Pancreas (tissue), 10 donors: ENCODE results near the gene GABRB3. TPM values are rescaled to one million over a fixed set of nuclear protein-coding genes. Genes with fewer than 3 reads are reported as not detected.

ENCODE experiments used
- ATAC-seq, 4 donors: fragments of 200-7000 bp; cut with Tn5 transposase; one replicate each; pipeline versions ENCODE4 v1.8.0 to v1.9.1; 2020; ENCODE audit warnings: mild to moderate bottlenecking in 4 of 4, moderate library complexity in 4 of 4
- DNase-seq, 6 donors: peaks; one replicate each; pipeline ENCODE4 v3.0.0-alpha.2; 2020
- FAIRE-seq: peaks from 2 replicates; lab custom pipeline; 2012; peaks lifted over from hg19 to GRCh38; lab: Jason Lieb, UNC
- H3K27ac ChIP-seq, 4 donors: fragments of 200-600 bp; sonication (generic); 1 replicate in 3 of 4; 2 replicates in 1 of 4; pipeline versions ENCODE4 v1.5.0 to v1.8.0; 2020
- H3K27me3 ChIP-seq, 4 donors: fragments of 200-600 bp; one replicate each; pipeline ENCODE4 v1.8.0; 2021
- H3K36me3 ChIP-seq, 3 donors: fragments of 200-600 bp; sonication (generic) in 1 of 3; one replicate each; pipeline versions ENCODE4 v1.5.0 to v1.8.0; 2020 to 2021
- H3K4me1 ChIP-seq, 3 donors: fragments of 200-600 bp; one replicate each; pipeline ENCODE4 v1.8.0; 2021
- H3K4me3 ChIP-seq, 4 donors: fragments of 200-600 bp; sonication (generic) in 2 of 4; one replicate each; pipeline versions ENCODE4 v1.5.0 to v1.8.0; 2020 to 2021
- H3K9me3 ChIP-seq, 4 donors: fragments of 200-600 bp; one replicate each; pipeline ENCODE4 v1.8.0; 2021
- WGBS, 2 donors: extraction: QIAGEN DNeasy Blood & Tissue Kit; methylation state at CpG; one replicate each; pipeline ENCODE4 v1.1.7; 2013; 5-methylcytosine and 5-hydroxymethylcytosine counted together
- intact Hi-C, 3 donors: fragments of 100-400 bp; cut with DNase I; formaldehyde crosslinking; loops; one replicate each; pipeline versions ENCODE4 v1.11.1 to v1.14.2; 2022
- polyA plus RNA-seq, 2 donors: library from polyadenylated mRNA; stranded (reverse); fragments of 200-250 nt; gene quantifications; one replicate each; pipeline ENCODE4 v1.2.3, GENCODE V29; 2013
- total RNA-seq, 6 donors: library from RNA; stranded (reverse); fragmentation: NEBNext Ultra II Directional in 4 of 6; extraction: Animal tissue kit (Norgen Biotek cat#: 25700) in 4 of 6; gene quantifications; one replicate each; pipeline versions ENCODE4 v1.2.1 to v1.2.4, GENCODE V29; 2021 to 2023
- TF ChIP-seq, protein P1 (sequence below), 4 donors: fragments of 200-600 bp; sonication (generic) in 3 of 4; IDR thresholded peaks; one replicate each; pipeline versions ENCODE4 v1.5.0 to v1.8.0; 2021; ENCODE audit warnings: antibody characterized with exemption in 4 of 4
- donor health status: healthy with polysubstance abuse.
- donor health status: DM: no; HTN: no; CAD: no; lungs with moderate emphysema.
- donor health status: DM: no; HTN: no; CAD: no.
- donor health status: control.
- donor health status: control.
- donor health status: Bipolar disorder and iron deficiency.
- donor health status: DM: yes; HTN: yes; CAD: no.
- donor health status: DM: no; HTN: no; CAD: no.
- donor health status: DM: no; HTN: no; CAD: no.
- donor health status: DM: yes; HTN: yes; CAD: no.

GABRB3 gene
- total and polyA plus RNA-seq, 8 donors = 1.3 to 11.4 (median 9.5) TPM

DNA sequence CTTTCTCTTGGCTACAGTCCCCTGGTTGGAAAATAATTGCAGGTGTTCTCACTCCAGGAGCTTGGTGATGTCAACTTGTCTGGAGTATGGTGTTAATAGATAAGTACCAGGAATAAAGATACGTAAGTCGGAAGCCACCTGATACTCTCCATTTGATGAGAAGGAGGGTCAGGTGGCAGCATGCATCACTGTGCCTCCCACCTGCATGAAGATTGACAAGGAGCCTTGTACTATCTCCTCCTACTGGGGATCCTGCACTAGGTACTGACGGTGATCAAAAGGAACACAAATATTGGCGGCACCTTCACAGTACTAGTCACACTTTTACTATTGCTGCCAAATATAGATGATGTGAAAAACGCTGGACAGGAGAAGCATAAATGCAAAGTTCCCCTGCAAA lies 32.6 kb upstream of the GABRB3 start:
- H3K9me3 ChIP-seq = no peaks in the 10 kb centered on the region
- FAIRE-seq (no peak), ATAC-seq (peak in 3 of 4 donors; percentile 34 to 47 (median 36))

DNA sequence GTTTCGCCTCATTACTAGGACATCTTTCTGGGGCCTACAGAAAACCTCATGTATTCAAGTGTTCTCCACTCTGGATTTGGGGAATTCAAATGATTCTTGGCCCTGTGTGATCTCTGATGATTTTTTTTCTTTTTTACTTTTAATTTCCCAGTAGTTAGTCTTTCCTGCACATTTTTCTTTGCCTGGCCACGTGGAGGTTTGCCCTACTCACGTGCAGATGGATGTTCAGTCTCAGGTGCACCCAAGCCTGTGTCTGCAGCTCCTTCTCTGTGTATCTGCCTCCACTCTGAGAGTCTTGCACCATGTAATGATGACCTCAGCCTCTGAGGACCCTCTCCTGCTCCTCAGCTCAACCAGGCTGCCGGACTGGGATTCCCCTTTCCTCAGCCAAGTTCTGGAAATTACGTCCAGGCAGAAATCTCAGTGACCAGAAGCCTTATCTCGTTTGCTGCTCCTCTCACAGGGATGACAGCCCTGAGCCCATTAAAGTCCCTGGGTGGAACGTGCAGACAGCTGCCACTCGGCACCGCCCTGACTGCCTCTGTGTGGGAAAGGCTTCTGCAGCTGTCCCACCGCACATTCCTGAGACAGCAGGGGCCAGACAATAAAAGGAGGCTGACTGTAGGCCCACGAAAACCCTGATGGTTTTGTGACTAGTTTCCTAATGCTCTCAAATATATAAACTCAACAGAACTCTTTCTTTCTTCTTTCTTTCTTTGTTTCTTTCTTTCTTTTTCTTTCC lies 31.4 kb upstream of the GABRB3 start:
- 63 to 65% methylated on average over 11 of the region's 11 CpGs for WGBS, 2 donors
- H3K4me3 ChIP-seq = no peak overlapping the region
- H3K27ac ChIP-seq = no peak overlapping the region
- FAIRE-seq (no peak), ATAC-seq (no peak), DNase-seq (no peak)
- H3K36me3 ChIP-seq = no peaks in the 10 kb centered on the region
- peaks cover 0 to 10% (median 7%) of the 10 kb centered on the region in 3 donors for H3K4me1 ChIP-seq
- TF ChIP-seq, protein P1, sequence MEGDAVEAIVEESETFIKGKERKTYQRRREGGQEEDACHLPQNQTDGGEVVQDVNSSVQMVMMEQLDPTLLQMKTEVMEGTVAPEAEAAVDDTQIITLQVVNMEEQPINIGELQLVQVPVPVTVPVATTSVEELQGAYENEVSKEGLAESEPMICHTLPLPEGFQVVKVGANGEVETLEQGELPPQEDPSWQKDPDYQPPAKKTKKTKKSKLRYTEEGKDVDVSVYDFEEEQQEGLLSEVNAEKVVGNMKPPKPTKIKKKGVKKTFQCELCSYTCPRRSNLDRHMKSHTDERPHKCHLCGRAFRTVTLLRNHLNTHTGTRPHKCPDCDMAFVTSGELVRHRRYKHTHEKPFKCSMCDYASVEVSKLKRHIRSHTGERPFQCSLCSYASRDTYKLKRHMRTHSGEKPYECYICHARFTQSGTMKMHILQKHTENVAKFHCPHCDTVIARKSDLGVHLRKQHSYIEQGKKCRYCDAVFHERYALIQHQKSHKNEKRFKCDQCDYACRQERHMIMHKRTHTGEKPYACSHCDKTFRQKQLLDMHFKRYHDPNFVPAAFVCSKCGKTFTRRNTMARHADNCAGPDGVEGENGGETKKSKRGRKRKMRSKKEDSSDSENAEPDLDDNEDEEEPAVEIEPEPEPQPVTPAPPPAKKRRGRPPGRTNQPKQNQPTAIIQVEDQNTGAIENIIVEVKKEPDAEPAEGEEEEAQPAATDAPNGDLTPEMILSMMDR (IDR thresholded peaks at IDR 0.05) = no peak
- H3K27me3 ChIP-seq = no peaks in the 10 kb centered on the region
- intact Hi-C loops = no loop called here
- H3K9me3 ChIP-seq = no peaks in the 10 kb centered on the region

More for the DNA sequence above, 32.6 kb upstream of the GABRB3 start:
- H3K27ac ChIP-seq = peak overlapping the region in 1 of 4 donors; percentile 25
- no peak overlapping the region for H3K4me3 ChIP-seq
- no peaks in the 10 kb centered on the region for H3K36me3 ChIP-seq
- DNase-seq = no peak
- no peaks in the 10 kb centered on the region for H3K27me3 ChIP-seq
- TF ChIP-seq, protein P1 (IDR thresholded peaks at IDR 0.05) = no peak
- 11 to 21% methylated on average over 5 of the region's 5 CpGs for WGBS, 2 donors
- intact Hi-C loops = no loop called here
- peaks cover 0 to 10% (median 7%) of the 10 kb centered on the region in 3 donors for H3K4me1 ChIP-seq

DNA sequence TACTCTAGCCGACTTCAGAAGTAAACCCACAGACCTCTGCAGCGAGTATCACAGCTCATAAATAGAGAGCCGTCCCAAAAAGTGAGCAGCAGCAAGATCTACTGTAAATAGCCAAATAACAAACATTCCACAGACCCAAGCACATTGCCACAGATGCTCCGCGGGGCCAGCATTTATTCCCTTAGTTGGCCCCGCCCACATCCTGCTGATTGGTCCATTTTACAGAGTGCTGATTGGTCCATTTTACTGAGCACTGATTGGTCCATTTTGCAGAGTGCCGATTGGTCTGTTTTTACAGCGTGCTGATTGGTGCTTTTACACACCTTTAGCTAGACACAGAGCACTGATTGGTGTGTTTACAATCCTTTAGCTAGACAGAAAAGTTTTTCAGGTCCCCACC lies 17.3 kb upstream of the GABRB3 start:
- intact Hi-C loops = no loop called here
- Histone ChIP-seq H3K27me3 (no peaks in the 10 kb centered on the region), H3K27ac (no peak overlapping the region), H3K4me3 (no peak overlapping the region), H3K36me3 (no peaks in the 10 kb centered on the region), H3K9me3 (no peaks in the 10 kb centered on the region), H3K4me1 (no peaks in the 10 kb centered on the region)
- FAIRE-seq = no peak
- WGBS, 2 donors = 73 to 80% methylated on average over 8 of the region's 8 CpGs
- ATAC-seq = no peak
- DNase-seq = no peak
- TF ChIP-seq, protein P1 (IDR thresholded peaks at IDR 0.05) = no peak

DNA sequence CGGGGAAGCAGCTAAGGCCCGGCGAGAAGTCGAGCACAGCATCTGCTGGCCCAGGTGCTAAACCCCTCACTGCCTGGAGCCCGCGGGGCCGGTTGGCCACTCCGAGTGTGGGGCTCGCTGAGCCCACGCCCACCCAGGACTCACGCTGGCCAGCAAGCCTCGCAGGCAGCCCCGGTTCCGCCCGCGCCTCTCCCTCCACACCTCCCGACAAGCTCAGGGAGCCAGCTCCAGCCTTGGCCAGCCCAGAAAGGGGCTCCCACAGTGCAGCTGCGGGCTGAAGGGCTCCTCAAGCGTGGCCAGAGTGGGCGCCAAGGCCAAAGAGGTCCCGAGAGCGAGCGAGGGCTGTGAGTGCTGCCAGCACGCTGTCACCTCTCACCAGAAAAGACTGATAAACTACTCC lies 8.9 kb upstream of the GABRB3 start:
- Histone ChIP-seq H3K4me3 (no peak overlapping the region), H3K4me1 (no peaks in the 10 kb centered on the region), H3K9me3 (no peaks in the 10 kb centered on the region), H3K27ac (no peak overlapping the region), H3K36me3 (no peaks in the 10 kb centered on the region), H3K27me3 (no peaks in the 10 kb centered on the region)
- DNase-seq = peak in 1 of 6 donors; percentile 50
- FAIRE-seq = no peak
- intact Hi-C loops = no loop called here
- TF ChIP-seq, protein P1 (IDR thresholded peaks at IDR 0.05) = no peak
- WGBS, 2 donors = 50 to 51% methylated on average over 23 to 24 of the region's 24 CpGs
- ATAC-seq = peak in 2 of 4 donors; percentile 18 to 30

DNA sequence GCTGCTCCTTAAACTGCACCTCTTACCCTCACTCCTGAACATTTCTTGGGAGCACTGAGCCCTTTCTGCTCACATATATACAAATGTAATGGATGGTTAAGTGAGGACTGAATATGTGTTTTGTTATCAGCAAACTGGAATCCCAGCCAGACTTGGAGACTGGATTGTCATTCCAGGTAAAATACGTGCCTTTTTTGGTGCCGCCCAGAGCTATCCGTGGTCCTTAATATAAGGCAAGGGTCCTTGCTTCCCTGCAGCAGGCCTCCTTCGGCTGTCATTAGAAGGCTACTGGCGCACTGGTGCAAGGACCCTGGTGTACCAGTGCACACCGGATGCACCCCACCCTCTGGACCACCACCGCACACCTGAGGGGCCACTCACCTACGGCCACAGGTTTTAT lies 1.1 kb upstream of the GABRB3 start:
- Histone ChIP-seq H3K27ac (no peak overlapping the region), H3K4me3 (peak overlapping the region in 1 of 4 donors; percentile 52), H3K27me3 (peaks cover 0 to 12% (median 0%) of the 10 kb centered on the region in 4 donors), H3K9me3 (no peaks in the 10 kb centered on the region), H3K36me3 (no peaks in the 10 kb centered on the region), H3K4me1 (no peaks in the 10 kb centered on the region)
- ATAC-seq (no peak), DNase-seq (no peak), FAIRE-seq (no peak)
- WGBS, 2 donors = 17 to 18% methylated on average over 8 of the region's 8 CpGs
- TF ChIP-seq, protein P1 (IDR thresholded peaks at IDR 0.05) = no peak
- intact Hi-C loops = no loop called here
